Kidney (tissue), 14 donors: Measurements from ENCODE around the gene ADA. TPM values are rescaled to one million over a fixed set of nuclear protein-coding genes. Genes with fewer than 3 reads are reported as not detected.

Source experiments
- DNase-seq, 5 donors: peaks; one replicate each; pipeline ENCODE4 v3.0.0-alpha.2; 2013 to 2020
- FAIRE-seq: peaks from 2 replicates; lab custom pipeline; 2012; peaks lifted over from hg19 to GRCh38; lab: Jason Lieb, UNC
- H3K27ac ChIP-seq, 2 donors: one replicate each; pipeline ENCODE4 v1.7.0; 2013; ENCODE audit warnings: low read depth in 2 of 2, low read length in 2 of 2, inconsistent platforms in 1 of 2
- H3K27me3 ChIP-seq: one replicate; pipeline ENCODE4 v1.7.1; 2013; ENCODE audit warnings: low read length, inconsistent platforms; ENCODE audit not compliant: control insufficient read depth, insufficient read depth
- H3K36me3 ChIP-seq, 3 donors: one replicate each; pipeline versions ENCODE4 v1.7.0 to v1.7.1; 2013; ENCODE audit warnings: low read length in 3 of 3, control low read depth in 1 of 3, inconsistent platforms in 1 of 3; ENCODE audit not compliant: insufficient read depth in 3 of 3, control insufficient read depth in 2 of 3
- H3K4me1 ChIP-seq, 3 donors: one replicate each; pipeline versions ENCODE4 v1.7.0 to v1.7.1; 2013; ENCODE audit warnings: low read length in 3 of 3, inconsistent platforms in 1 of 3, low read depth in 1 of 3; ENCODE audit not compliant: control insufficient read depth in 2 of 3, insufficient read depth in 2 of 3
- H3K4me3 ChIP-seq, 3 donors: one replicate each; pipeline versions ENCODE4 v1.7.0 to v1.8.1; 2013; ENCODE audit warnings: low read length in 3 of 3, control low read depth in 1 of 3, inconsistent platforms in 1 of 3
- H3K9ac ChIP-seq, 3 donors: one replicate each; pipeline versions ENCODE4 v1.7.0 to v1.7.1; 2013; ENCODE audit warnings: low read length in 3 of 3, control low read depth in 1 of 3, inconsistent platforms in 1 of 3
- H3K9me3 ChIP-seq, 3 donors: one replicate each; pipeline versions ENCODE4 v1.7.0 to v1.7.1; 2013; ENCODE audit warnings: low read length in 3 of 3, control low read depth in 1 of 3, inconsistent platforms in 1 of 3; ENCODE audit not compliant: control insufficient read depth in 2 of 3, insufficient read depth in 1 of 3
- CTCF ChIP-seq: IDR thresholded peaks from 3 replicates; pipeline ENCODE4 v1.5.1; 2012; ENCODE audit warnings: mild to moderate bottlenecking, moderate library complexity, borderline replicate concordance; ENCODE audit not compliant: insufficient read depth; ENCODE audit errors: extremely low read depth
- intact Hi-C: fragments of 100-400 bp; cut with DNase I; formaldehyde crosslinking; loops from one replicate; pipeline ENCODE4 v1.11.1; 2022
- polyA plus RNA-seq: library from polyadenylated mRNA; stranded (reverse); fragments of 350-450 nt; fragmentation: Illumina TruSeq; extraction: RNeasy Lipid Tissue Mini Kit (QIAGEN cat#74804); gene quantifications from one replicate; pipeline ENCODE4 v1.2.3, GENCODE V29; 2014; ENCODE audit warnings: low read depth, low replicate concordance; ENCODE audit not compliant: insufficient read depth
- total RNA-seq: library from RNA; stranded (reverse); fragmentation: NEBNext Ultra II Directional; extraction: Animal tissue kit (Norgen Biotek cat#: 25700); gene quantifications from one replicate; pipeline ENCODE4 v1.2.1, GENCODE V29; 2021
- donor health status: control.
- donor health status: control.
- donor health status: control.
- donor health status: control.
- donor health status: control.
- donor health status: DM: yes; HTN: yes; CAD: no.
- donor health status: Normal renal cell carcinoma (clear cell type).

ADA gene
- total and polyA plus RNA-seq, 2 donors from 2014 or later, result 3.1 to 6.5 TPM

GRCh38 chr20:44630297-44630696 lies 21.2 kb downstream of the ADA start:
- DNase-seq (no peak), FAIRE-seq (no peak)
- H3K27ac ChIP-seq, result no peak overlapping the region
- H3K9ac ChIP-seq, result no peak overlapping the region
- intact Hi-C loops, result no loop called here
- no peak overlapping the region for H3K4me3 ChIP-seq
- no peaks in the 10 kb centered on the region for H3K27me3 ChIP-seq
- no peak for TF ChIP-seq CTCF
- no peaks in the 10 kb centered on the region for H3K36me3 ChIP-seq
- H3K9me3 ChIP-seq, result no peaks in the 10 kb centered on the region
- no peaks in the 10 kb centered on the region for H3K4me1 ChIP-seq

GRCh38 chr20:44629542-44629941 lies 22.0 kb downstream of the ADA start:
- DNase-seq (no peak), FAIRE-seq (no peak)
- TF ChIP-seq CTCF, result no peak
- H3K36me3 ChIP-seq, result no peaks in the 10 kb centered on the region
- H3K4me1 ChIP-seq, result no peaks in the 10 kb centered on the region
- H3K9me3 ChIP-seq, result no peaks in the 10 kb centered on the region
- H3K9ac ChIP-seq, result no peak overlapping the region
- intact Hi-C loops, result no loop called here
- H3K27ac ChIP-seq, result no peak overlapping the region
- H3K27me3 ChIP-seq, result no peaks in the 10 kb centered on the region
- no peak overlapping the region for H3K4me3 ChIP-seq

- H3K27me3 ChIP-seq, result no peaks in the 10 kb centered on the region
- no peaks in the 10 kb centered on the region for H3K4me1 ChIP-seq
- H3K9me3 ChIP-seq, result no peaks in the 10 kb centered on the region
- no peaks in the 10 kb centered on the region for H3K36me3 ChIP-seq
- no peak overlapping the region for H3K27ac ChIP-seq
- intact Hi-C loops, result no loop called here
- DNase-seq (no peak), FAIRE-seq (no peak)
- TF ChIP-seq CTCF, result no peak
- H3K4me3 ChIP-seq, result no peak overlapping the region
- no peak overlapping the region for H3K9ac ChIP-seq
These were observed 22.5 kb downstream of the ADA start for GRCh38 chr20:44629017-44629385.

GRCh38 chr20:44627364-44628010 lies 24.0 kb downstream of the ADA start:
- TF ChIP-seq CTCF, result no peak
- FAIRE-seq, result no peak
- no peak overlapping the region for H3K4me3 ChIP-seq
- H3K9me3 ChIP-seq, result peaks cover 0 to 5% (median 0%) of the 10 kb centered on the region in 3 donors
- no peaks in the 10 kb centered on the region for H3K27me3 ChIP-seq
- DNase-seq, result no peak
- no peak overlapping the region for H3K27ac ChIP-seq
- no peaks in the 10 kb centered on the region for H3K4me1 ChIP-seq
- no peak overlapping the region for H3K9ac ChIP-seq
- H3K36me3 ChIP-seq, result no peaks in the 10 kb centered on the region
- intact Hi-C loops, result no loop called here
